NOMO-1 treated with DMSO at 0.1 percent for 48 hours (cell line): ENCODE results near the gene BICD2.

Source experiments
- DNase-seq: peaks from one replicate; lab custom pipeline; 2025; ENCODE audit not compliant: unreplicated experiment; lab: John Stamatoyannopoulos, UW

BICD2 gene

DNA sequence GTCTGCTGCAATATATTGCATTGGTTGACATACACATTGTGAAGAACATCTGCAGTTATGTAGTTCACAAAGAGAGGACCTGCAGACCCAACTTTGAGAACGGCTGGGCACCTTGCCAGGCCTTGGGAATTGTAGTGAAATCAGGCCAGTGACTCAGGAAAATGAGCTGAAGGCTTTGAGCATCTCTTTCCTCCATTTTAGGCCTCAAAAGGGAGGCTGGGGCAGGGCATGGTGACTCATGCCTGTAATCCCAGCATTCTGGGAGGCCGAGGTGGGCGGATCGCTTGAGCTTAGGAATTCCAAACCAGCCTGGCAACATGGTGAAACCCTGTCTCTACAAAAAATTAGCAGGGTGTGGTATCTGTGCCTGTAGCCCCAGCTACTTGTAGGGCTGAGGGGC, 93.3 kb downstream of the BICD2 start:
- DNase-seq, result no peak

DNA sequence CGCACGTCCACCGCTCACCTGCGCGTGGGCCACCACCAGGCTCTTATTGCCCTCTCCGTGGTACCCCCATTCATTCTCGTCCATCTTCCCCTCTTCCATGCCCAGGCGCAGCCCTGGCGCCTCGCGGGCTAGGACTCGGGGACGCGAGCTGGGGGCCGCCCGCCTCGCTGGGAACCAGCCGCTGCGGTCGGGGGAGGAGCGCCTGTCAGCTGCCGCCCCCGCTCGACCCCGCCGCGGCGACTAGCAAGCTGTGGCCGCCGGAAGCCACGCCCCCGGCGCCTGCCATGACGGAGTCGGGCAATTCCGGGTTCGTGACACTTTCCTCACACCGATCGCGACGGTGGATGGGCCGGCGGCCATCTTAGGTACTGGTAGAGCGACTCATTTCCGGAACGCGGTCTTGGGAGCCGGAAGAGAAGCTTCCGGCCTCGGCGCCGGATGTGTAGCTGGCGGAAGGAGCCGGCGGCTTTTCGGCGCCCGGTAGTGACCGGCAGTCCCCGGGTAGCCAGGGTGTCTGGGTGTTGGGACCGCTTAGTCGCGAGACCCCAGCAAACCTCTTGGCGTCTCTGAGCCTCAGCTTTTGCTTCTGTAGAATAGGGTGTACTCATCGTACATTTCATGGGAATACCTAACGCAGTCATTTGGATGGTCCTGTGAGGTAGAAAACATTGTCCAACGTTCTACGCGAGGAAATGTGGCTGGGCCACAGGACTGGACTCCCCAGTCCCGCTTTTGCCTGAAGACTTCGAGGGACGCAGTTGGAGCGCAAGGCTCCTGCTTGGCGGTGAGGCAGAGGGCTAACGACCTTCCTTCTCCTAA, 94.5 kb downstream of the BICD2 start, which contains the start of gene IPPK:
Gene IPPK (minus strand): TSS at position 242 of the 819 bp plus-strand sequence. CDS start 143 bp downstream, at position 99.
- peak; percentile 98 for DNase-seq

DNA sequence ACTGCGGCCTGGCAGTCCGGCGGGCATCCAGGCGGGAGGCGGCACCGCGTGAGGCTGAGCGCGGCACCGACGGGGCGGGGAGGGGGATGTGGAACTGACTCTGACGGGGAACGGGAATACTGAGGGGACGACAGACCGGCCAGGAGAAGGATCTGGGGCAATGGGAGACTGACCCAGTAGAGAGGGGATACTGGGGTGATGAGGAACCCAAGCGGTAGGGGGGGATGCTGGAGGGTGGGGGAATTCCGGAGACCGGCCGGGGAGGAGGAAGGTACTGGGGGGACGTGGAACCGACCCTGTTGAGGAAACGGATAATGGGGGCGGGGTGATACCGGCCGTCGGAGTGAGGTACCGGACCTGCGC, 95.1 kb downstream of the BICD2 start:
- DNase-seq, result no peak

DNA sequence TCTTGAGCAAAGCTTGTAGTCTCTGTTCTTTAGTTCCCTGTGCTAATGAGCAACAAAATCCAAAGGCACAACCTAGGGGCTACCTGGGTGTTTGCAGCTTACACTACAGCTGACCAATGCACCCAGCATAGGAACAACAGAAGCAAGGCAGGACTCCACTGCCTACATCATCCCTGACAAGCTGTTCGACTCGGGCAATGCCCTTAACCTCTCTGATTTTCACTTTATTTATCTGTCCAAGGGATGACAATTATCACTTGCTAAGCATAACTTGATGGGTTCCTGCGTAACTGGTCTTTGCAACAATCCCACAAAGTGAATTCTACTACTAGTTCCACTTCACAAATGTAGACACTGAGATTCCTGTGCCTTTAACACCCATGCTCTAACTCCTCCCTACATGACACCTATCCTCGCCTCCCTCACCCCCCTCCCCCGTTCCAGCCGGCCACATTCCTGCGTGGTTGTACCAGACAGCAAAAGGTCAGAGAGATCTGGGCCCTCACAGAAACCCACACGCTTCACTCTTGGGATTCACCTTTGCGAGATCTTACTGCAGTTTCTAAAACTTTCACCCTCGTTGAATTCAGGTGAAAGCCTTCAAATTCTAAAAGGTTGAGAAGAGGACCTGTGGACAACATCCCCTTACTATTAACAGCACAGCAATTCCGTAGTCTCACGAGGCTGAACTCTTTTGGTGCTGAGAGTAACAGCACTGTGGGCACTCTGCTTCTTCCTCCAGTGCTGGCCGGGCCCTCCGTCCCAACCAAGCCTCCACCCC, 95.7 kb downstream of the BICD2 start:
- no peak for DNase-seq

DNA sequence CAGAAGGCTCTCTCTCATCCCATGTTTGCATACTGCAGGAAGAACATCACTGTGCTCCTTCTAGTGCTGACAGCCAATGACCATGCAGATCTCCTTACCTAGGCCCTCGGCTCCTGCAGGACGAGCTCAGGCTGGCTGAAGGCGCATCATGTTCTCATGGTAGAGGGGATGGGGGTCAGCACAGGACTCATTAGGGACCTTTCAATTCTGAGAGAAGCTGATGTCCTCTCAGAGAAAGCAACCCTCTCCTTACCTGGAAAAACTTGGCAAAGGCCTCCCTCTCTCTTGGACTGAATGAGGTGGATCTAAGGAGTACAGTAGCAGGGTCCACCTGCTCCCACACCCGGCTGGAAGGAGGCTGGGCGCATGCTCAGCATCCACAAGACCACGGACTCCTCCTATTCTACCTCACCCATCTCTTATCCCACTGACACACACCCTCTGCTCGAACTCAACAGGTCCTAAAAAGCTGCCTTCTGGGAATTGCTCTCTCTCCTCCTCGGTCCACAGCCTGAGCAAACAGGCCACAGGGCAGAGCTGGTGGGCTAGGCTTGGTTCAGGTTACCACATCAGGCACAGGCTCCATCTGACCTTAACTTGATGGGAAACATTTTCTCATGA, 97.6 kb downstream of the BICD2 start:
- DNase-seq, result no peak

DNA sequence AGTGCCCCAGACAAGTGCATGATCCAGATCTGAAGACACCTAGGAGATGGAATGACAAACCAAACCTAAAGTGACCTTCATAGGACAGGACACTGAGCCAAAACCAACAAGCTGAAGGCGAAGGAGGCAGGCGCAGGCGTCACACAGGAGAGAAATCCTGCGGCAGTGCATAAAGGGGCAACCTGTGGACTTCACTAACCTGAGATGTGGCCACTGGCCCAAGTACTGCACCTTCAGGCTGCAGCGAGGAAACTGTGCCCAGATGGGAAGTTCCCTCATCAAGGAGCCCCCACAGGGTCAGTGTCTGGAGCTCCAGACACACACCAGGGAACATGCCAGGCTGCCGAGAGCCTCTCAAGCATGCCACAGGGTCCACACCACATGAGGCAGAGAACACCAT, 98.4 kb downstream of the BICD2 start:
- DNase-seq, result no peak

DNA sequence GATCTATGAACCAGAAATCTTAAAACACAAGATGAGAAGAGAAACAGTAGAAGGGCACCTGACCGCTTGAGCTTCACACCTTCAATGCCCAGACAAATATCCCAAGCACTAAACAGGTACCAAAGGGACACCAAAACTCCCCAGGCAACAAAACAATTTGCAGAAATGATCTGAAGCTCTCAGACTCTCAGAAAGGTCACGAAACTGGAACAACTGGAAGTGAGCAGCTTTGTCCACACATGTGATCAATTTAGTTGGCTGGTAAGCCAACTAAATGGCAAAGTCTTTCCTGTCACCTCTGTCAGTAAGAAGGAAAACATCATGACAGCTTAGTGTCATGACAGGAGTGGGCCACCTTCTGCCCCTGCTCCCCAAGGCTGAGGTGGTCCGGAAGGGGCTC, 98.8 kb downstream of the BICD2 start:
- DNase-seq, result no peak

DNA sequence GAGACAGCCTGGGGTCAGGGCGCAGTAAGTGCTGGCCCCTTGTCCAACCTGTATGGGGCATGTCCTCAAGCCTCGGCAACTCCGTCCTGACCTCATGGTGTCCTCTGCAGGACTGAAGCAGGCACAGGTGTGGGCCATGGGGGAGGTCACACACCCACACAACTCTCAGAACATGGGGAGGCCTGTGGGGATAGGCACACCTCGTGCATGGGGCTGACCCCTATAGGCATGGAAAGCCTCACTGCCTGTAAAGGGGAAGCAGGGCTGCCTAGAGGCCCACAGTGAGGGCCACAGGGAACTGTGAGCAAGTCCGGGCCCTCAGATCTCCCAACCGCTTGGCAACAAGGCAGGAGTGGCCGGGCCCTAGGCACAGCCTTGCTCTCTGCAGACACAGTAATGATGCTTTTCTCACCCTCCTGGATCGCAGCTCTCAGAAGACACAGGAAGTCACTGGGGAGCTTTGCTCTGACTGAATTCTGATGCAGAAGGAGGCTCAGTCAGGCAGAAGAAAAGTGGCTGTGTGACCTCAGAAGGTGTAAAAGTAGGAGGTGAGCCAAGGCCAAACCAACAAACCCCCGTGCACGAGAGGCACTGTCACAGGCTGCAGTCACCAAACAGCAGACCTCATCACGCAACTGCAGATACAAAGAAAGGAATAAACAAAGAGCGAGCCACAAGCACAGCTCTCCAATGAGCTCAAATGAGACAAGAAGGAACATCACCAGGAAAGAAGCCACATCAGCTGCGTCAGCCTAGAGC, 100.1 kb downstream of the BICD2 start:
- DNase-seq, result no peak

DNA sequence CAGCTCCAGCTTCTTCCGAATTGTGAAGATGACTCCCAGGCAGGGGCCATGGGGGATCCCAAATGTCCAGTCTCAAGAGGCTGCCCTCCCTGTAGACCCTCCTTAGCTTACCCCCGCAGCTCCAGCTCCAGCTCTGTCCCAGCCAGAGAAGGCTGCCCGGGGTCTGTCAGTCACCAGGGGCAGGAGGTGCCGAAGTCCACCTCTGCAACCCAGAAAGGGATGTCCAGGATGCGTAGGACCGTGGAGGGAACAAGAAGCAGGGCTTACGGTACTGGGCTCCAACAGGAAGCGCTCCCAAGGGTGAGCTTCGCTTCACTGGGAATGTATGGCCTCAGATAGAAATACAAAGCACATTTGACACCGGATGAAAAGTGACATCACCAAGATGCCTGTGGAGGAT, 100.7 kb downstream of the BICD2 start:
- no peak for DNase-seq

DNA sequence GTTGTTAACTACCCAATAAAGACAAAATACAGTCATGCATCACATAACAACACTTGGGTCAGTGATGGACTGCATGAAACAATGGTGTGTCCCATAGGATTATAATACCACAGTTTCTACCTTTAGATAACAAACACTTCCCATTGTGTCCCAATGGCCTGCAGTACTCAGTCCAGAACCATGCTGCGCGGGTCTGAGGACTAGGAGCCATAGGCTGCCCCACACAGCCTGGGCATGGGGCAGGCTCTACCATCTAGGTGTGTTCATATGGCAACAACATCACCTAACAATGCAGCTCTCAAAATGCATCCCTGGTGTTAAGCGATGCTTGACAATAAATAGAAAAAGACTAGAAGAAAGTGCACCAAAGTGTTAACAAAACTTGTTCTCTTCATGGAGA, 101.5 kb downstream of the BICD2 start:
- DNase-seq, result no peak

DNA sequence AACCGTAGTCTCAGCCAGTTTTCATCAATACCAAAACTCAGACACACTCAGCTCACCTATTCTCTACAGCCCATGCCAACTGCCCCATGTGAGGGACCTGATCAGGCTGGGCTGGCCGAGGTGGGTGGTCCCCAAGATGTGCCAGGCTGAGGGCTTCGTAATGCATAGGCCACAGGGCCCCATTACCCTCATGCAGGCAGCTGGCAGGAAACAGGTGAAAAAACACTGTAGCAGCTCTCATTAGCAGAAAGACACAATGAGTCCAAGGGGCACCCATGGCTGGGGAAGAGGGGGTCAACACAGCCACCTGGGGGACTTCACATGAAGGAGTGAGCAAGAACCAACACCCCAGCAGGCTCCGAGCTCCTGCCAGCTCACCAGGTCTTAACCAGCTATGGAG, 102.9 kb downstream of the BICD2 start:
- DNase-seq, result no peak
